MG63 (cell line): ENCODE data around the gene MYRIP. TPM values are rescaled to one million over a fixed set of nuclear protein-coding genes. Genes with fewer than 3 reads are reported as not detected.

Experiments
- DNase-seq: peaks from one replicate; pipeline ENCODE4 v3.0.0-alpha.2; 2020
- H3K27me3 ChIP-seq: fragments of 250-450 bp; sonication (Bioruptor Pico); 2 replicates; pipeline ENCODE4 v1.5.1; 2020; ENCODE audit warnings: mild to moderate bottlenecking, moderate library complexity
- H3K36me3 ChIP-seq: fragments of 250-450 bp; sonication (Bioruptor Pico); 2 replicates; pipeline ENCODE4 v1.5.1; 2020; ENCODE audit warnings: mild to moderate bottlenecking, moderate library complexity
- H3K4me3 ChIP-seq: fragments of 250-450 bp; sonication (Bioruptor Pico); 2 replicates; pipeline ENCODE4 v1.5.1; 2020; ENCODE audit warnings: mild to moderate bottlenecking, moderate library complexity
- H3K9me3 ChIP-seq: fragments of 250-450 bp; sonication (Bioruptor Pico); 2 replicates; pipeline ENCODE4 v1.5.1; 2020; ENCODE audit warnings: mild to moderate bottlenecking, moderate library complexity
- total RNA-seq: library from RNA; depleted of rRNA; stranded (reverse); fragments of >200 nt; shearing (Covaris generic); gene quantifications from 2 replicates; pipeline ENCODE4 v1.2.3, GENCODE V29; 2014; ENCODE audit warnings: low replicate concordance

Gene MYRIP
- total RNA-seq, 1 experiment from 2014 or later = 2.6 TPM

- no peak overlapping the region for H3K4me3 ChIP-seq
- H3K27me3 ChIP-seq = no peaks in the 10 kb centered on the region
- DNase-seq = peak; percentile 24
- no peaks in the 10 kb centered on the region for H3K36me3 ChIP-seq
- no peaks in the 10 kb centered on the region for H3K9me3 ChIP-seq
These were observed 334.1 kb downstream of the MYRIP start for GRCh38 chr3:40143283-40144090.

GRCh38 chr3:40148827-40149226 lies 339.4 kb downstream of the MYRIP start:
- no peaks in the 10 kb centered on the region for H3K27me3 ChIP-seq
- H3K9me3 ChIP-seq = no peaks in the 10 kb centered on the region
- no peak for DNase-seq
- H3K4me3 ChIP-seq = no peak overlapping the region
- no peaks in the 10 kb centered on the region for H3K36me3 ChIP-seq

DNA sequence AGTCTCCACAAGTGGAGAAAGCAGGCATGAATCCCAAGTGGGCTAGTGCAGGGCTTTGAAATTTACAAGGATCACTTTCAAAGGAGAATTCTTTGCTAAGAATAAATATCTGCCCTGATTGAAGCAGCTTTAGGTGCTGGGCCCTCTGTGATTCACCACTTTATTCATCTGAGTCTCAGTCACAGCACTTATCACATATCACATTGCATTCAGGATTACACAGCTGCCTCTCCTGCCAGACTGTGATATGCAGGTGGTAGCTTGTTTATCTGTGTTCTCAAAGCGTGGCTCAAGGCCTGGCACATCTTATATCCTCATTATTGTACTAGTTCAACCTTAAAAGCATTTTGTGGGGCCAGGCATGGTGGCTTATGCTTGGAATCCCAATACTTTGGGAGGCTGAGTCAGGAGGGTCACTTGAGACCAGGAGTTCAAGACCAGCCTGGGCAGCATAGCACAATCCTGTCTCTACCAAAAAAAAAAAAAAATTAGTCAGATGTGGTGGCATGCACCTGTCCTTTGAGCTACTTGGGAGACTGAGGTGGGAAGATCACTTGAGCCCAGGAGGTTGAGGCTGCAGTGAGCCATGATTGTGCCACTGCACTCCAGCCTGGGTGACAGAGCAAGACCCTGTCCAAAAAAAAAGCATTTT lies 343.2 kb downstream of the MYRIP start:
- H3K4me3 ChIP-seq = no peak overlapping the region
- H3K9me3 ChIP-seq = no peaks in the 10 kb centered on the region
- no peak for DNase-seq
- H3K36me3 ChIP-seq = no peaks in the 10 kb centered on the region
- no peaks in the 10 kb centered on the region for H3K27me3 ChIP-seq

DNA sequence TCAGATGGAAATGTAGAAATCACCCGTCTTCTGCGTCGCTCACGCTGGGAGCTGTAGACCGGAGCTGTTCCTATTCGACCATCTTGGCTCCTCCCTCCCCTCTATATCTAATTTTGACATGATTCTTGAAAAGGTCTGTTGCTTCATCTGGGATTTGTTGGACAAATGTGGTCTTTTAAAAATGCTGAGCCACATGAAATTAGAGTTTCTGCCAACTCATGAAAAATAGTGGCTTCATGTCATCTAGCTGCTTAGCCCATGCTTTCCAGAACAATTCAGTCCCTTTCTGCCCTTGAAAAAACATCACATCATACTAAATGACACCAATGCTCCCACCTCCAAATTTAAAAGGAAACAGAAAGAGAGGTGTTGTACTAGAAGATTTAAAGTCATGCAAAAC lies 351.5 kb downstream of the MYRIP start:
- no peaks in the 10 kb centered on the region for H3K9me3 ChIP-seq
- H3K4me3 ChIP-seq = no peak overlapping the region
- H3K36me3 ChIP-seq = no peaks in the 10 kb centered on the region
- no peak for DNase-seq
- H3K27me3 ChIP-seq = no peaks in the 10 kb centered on the region

GRCh38 chr3:40162616-40163015 lies 353.2 kb downstream of the MYRIP start:
- Histone ChIP-seq H3K4me3 (no peak overlapping the region), H3K27me3 (no peaks in the 10 kb centered on the region), H3K9me3 (no peaks in the 10 kb centered on the region), H3K36me3 (no peaks in the 10 kb centered on the region)
- no peak for DNase-seq

GRCh38 chr3:40166997-40167396 lies 357.6 kb downstream of the MYRIP start:
- Histone ChIP-seq H3K4me3 (no peak overlapping the region), H3K27me3 (no peaks in the 10 kb centered on the region), H3K36me3 (no peaks in the 10 kb centered on the region), H3K9me3 (no peaks in the 10 kb centered on the region)
- no peak for DNase-seq

DNA sequence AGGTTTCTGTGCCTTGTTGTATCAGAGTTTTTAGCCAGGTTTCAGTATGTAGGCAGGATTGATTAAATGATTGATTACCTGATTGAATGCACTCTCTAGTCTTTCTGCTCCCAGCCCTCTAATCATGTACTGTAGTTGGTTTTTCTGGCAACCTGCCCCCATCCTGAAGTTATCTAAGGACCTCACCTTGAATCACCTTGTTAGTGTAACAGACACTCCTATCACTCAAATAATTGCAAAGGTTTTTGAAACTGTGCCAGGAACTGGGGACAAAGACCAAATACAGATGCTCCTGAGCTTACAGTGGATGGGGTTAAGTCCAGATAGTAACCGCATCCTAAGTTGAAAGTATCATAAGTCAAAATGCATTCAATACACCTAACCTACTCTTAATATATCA lies 358.5 kb downstream of the MYRIP start:
- H3K27me3 ChIP-seq = no peaks in the 10 kb centered on the region
- no peak for DNase-seq
- no peaks in the 10 kb centered on the region for H3K9me3 ChIP-seq
- H3K36me3 ChIP-seq = no peaks in the 10 kb centered on the region
- no peak overlapping the region for H3K4me3 ChIP-seq

DNA sequence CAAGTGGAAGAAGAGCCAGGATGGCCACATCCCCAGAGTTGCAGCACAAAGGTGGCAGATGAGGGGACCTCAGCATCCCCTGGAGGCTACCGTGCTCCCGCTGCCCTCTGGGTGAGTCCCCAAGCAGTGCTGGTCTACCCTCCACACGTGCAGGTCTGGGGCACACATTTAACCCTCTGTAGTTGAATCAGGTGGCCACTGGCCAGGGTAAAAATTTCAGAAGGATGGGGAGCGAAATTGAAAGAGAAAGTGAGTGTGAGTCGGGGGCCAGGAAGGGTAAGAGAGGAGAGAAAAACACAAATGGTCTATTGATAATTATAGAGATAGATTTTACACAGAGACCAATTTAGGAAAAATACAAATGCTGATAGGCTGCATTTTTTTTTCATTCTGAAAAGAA lies 360.6 kb downstream of the MYRIP start:
- no peaks in the 10 kb centered on the region for H3K9me3 ChIP-seq
- no peaks in the 10 kb centered on the region for H3K27me3 ChIP-seq
- H3K36me3 ChIP-seq = no peaks in the 10 kb centered on the region
- H3K4me3 ChIP-seq = no peak overlapping the region
- no peak for DNase-seq

GRCh38 chr3:40170395-40170794 lies 361.0 kb downstream of the MYRIP start:
- H3K27me3 ChIP-seq = no peaks in the 10 kb centered on the region

DNA sequence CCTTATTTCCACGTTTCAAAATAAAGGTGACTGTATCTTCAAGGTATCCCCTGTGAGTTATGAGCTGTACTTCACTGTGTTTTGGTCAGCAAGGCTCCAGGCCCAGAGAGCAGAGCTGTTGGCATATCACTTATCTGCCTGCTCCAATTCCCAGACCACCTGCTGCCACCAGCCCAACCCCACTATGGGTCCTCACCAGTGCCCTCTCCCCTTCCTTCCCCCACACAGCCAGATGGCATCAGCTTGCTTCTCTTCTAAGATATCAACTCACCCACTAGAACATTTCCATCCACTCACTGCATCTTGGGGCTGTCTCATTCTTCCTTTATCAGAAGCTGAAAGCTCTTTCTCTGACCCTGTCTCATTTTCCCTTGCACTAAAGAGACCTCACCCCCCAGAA lies 363.2 kb downstream of the MYRIP start:
- Histone ChIP-seq H3K27me3 (no peaks in the 10 kb centered on the region), H3K4me3 (no peak overlapping the region), H3K9me3 (no peaks in the 10 kb centered on the region), H3K36me3 (no peaks in the 10 kb centered on the region)
- DNase-seq = no peak

More at GRCh38 chr3:40170395-40170794, 361.0 kb downstream of the MYRIP start:
- Histone ChIP-seq H3K36me3 (no peaks in the 10 kb centered on the region), H3K4me3 (no peak overlapping the region), H3K9me3 (no peaks in the 10 kb centered on the region)
- DNase-seq = no peak

- Histone ChIP-seq H3K9me3 (no peaks in the 10 kb centered on the region), H3K36me3 (no peaks in the 10 kb centered on the region), H3K27me3 (no peaks in the 10 kb centered on the region), H3K4me3 (no peak overlapping the region)
- no peak for DNase-seq
These were observed 363.9 kb downstream of the MYRIP start for GRCh38 chr3:40173227-40173721.

GRCh38 chr3:40178012-40178594 lies 368.7 kb downstream of the MYRIP start:
- H3K9me3 ChIP-seq = no peaks in the 10 kb centered on the region

DNA sequence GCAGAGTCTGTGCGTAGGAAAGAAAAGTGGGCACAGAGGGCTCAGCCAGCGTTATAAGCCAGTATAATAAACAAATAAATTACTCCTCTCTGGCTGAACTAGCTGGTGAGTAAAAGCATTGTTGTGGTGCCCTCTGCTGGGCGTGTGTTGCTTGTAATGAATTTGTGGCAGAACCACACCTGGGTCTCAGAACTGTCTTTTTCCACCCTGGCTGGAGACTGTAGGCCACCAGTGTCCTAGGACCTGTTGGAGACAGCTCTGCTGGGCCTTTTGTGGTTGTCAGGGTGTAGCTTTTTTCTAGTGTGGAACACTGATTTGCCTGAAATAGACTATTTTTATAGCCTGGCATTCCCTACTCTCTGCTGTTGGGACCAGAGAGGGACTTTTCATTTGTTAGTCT lies 369.6 kb downstream of the MYRIP start:
- DNase-seq = peak; percentile 47
- Histone ChIP-seq H3K27me3 (no peaks in the 10 kb centered on the region), H3K9me3 (no peaks in the 10 kb centered on the region), H3K4me3 (no peak overlapping the region), H3K36me3 (no peaks in the 10 kb centered on the region)

More at GRCh38 chr3:40178012-40178594, 368.7 kb downstream of the MYRIP start:
- Histone ChIP-seq H3K27me3 (no peaks in the 10 kb centered on the region), H3K36me3 (no peaks in the 10 kb centered on the region), H3K4me3 (no peak overlapping the region)
- DNase-seq = no peak

GRCh38 chr3:40181182-40181581 lies 371.8 kb downstream of the MYRIP start:
- Histone ChIP-seq H3K27me3 (no peaks in the 10 kb centered on the region), H3K36me3 (no peaks in the 10 kb centered on the region), H3K4me3 (no peak overlapping the region), H3K9me3 (no peaks in the 10 kb centered on the region)
- no peak for DNase-seq

DNA sequence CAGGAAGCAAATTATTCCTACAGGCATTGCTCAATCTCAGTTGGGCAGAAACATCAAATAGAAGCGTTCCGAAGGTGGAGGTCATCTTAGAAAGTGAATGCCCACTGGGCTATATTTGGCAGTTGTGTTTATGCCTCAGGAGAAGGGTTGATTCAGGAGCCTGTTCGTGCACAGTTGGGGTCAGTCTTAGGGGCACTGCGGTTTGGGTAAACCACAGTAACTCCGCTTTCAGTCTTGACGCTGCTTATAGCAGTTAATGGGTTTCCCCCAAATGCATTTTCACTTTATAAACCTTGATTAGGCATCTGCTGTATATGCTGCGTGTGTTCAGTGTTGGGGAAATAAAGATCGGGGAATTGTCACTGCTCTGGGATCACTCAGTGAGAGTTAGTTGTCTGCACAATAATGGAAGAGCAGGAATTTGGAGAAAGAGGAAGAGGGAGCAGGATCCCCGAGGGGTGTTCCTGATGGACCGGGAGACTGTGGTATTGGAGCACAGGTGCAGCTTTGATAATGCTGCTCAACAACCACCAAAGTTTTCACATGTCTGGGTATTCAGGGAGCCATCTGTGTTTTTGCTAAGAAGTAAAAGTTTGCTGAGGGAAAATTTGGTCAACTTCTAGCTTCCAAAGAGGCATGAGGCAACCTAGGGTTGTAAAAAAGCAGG lies 375.8 kb downstream of the MYRIP start:
- Histone ChIP-seq H3K27me3 (no peaks in the 10 kb centered on the region), H3K9me3 (no peaks in the 10 kb centered on the region), H3K4me3 (no peak overlapping the region), H3K36me3 (no peaks in the 10 kb centered on the region)
- DNase-seq = no peak

- H3K27me3 ChIP-seq = no peaks in the 10 kb centered on the region
- peak; percentile 9 for DNase-seq
- H3K9me3 ChIP-seq = no peaks in the 10 kb centered on the region
- no peaks in the 10 kb centered on the region for H3K36me3 ChIP-seq
- no peak overlapping the region for H3K4me3 ChIP-seq
These were observed 377.1 kb downstream of the MYRIP start for GRCh38 chr3:40186508-40186907.

- DNase-seq = no peak
- Histone ChIP-seq H3K27me3 (no peaks in the 10 kb centered on the region), H3K9me3 (no peaks in the 10 kb centered on the region), H3K36me3 (no peaks in the 10 kb centered on the region), H3K4me3 (no peak overlapping the region)
These were observed 378.5 kb downstream of the MYRIP start for GRCh38 chr3:40187945-40188344.
